ENCODE data around the gene CEACAM6.

GRCh38 chr19:41774515-41774980, 19.2 kb downstream of the CEACAM6 start:
- TF ChIP-seq CTCF (IDR thresholded peaks at IDR 0.05) (no peak), POLR2A (IDR thresholded peaks at IDR 0.05) (no peak)

All from ovary (tissue), 3 donors.